Mesenchymal stem cell (in vitro differentiated cells and primary cell): ENCODE measurements around the gene RACGAP1.
A peak's percentile ranks its signal among the peaks of the same experiment; 100 is the strongest.

Source experiments
- DNase-seq: peaks from one replicate; pipeline ENCODE4 v3.0.0-alpha.2; 2013
- H2AFZ ChIP-seq: one replicate; pipeline ENCODE4 v1.6.1; 2013; ENCODE audit warnings: low read depth, mild to moderate bottlenecking, control low read depth, inconsistent platforms, low read length, moderate library complexity
- H2AK5ac ChIP-seq: 2 replicates; pipeline ENCODE4 v1.6.1; 2013; ENCODE audit warnings: low read length, moderate library complexity, mild to moderate bottlenecking, inconsistent platforms; ENCODE audit not compliant: severe bottlenecking
- H2BK120ac ChIP-seq: one replicate; pipeline ENCODE4 v1.6.1; 2013; ENCODE audit warnings: low read depth, mild to moderate bottlenecking, inconsistent platforms, low read length, moderate library complexity
- H2BK12ac ChIP-seq, 2 experiments: one replicate each; pipeline ENCODE4 v1.6.1; 2013; ENCODE audit warnings: inconsistent platforms in 2 of 2, low read length in 2 of 2, mild to moderate bottlenecking in 2 of 2, moderate library complexity in 2 of 2, control low read depth in 1 of 2
- H2BK15ac ChIP-seq: one replicate; pipeline ENCODE4 v1.6.1; 2013; ENCODE audit warnings: mild to moderate bottlenecking, low read depth, inconsistent platforms; ENCODE audit not compliant: poor library complexity, severe bottlenecking
- H2BK5ac ChIP-seq: 2 replicates; pipeline ENCODE4 v1.6.1; 2013; ENCODE audit warnings: low read depth, mild to moderate bottlenecking, low read length, control low read depth, inconsistent platforms; ENCODE audit not compliant: poor library complexity, severe bottlenecking
- H3K14ac ChIP-seq, 2 experiments: one replicate each; pipeline ENCODE4 v1.6.1; 2013; ENCODE audit warnings: inconsistent platforms in 2 of 2, low read length in 2 of 2, control low read depth in 1 of 2, mild to moderate bottlenecking in 1 of 2, moderate library complexity in 1 of 2
- H3K18ac ChIP-seq, 2 experiments: one replicate each; pipeline ENCODE4 v1.6.1; 2013; ENCODE audit warnings: inconsistent platforms in 2 of 2, low read length in 2 of 2, control low read depth in 1 of 2, low read depth in 1 of 2, mild to moderate bottlenecking in 1 of 2
- H3K23ac ChIP-seq, 2 experiments: one replicate each; pipeline ENCODE4 v1.6.1; 2013; ENCODE audit warnings: inconsistent platforms in 2 of 2, low read length in 2 of 2, mild to moderate bottlenecking in 2 of 2, moderate library complexity in 2 of 2, control low read depth in 1 of 2
- H3K27ac ChIP-seq: 2 replicates; pipeline ENCODE4 v1.5.1; 2013; ENCODE audit warnings: mild to moderate bottlenecking, moderate library complexity, low read length, control low read depth, inconsistent platforms; ENCODE audit not compliant: poor library complexity, severe bottlenecking
- H3K27me3 ChIP-seq, 2 experiments: 2 replicates each; pipeline versions ENCODE4 v1.6.1 to v1.7.0; 2013; ENCODE audit warnings: low read length in 2 of 2, mild to moderate bottlenecking in 2 of 2, moderate library complexity in 2 of 2, control low read depth in 1 of 2, inconsistent platforms in 1 of 2; ENCODE audit not compliant: control insufficient read depth in 1 of 2, insufficient read depth in 1 of 2
- H3K36me3 ChIP-seq, 2 experiments: 2 replicates each; pipeline versions ENCODE4 v1.6.1 to v1.7.0; 2013; ENCODE audit warnings: low read length in 2 of 2, control low read depth in 1 of 2, inconsistent platforms in 1 of 2, low read depth in 1 of 2, mild to moderate bottlenecking in 1 of 2; ENCODE audit not compliant: insufficient read depth in 2 of 2, control insufficient read depth in 1 of 2
- H3K4ac ChIP-seq, 2 experiments: one replicate each; pipeline ENCODE4 v1.6.1; 2013; ENCODE audit warnings: inconsistent platforms in 2 of 2, low read length in 2 of 2, mild to moderate bottlenecking in 2 of 2, moderate library complexity in 2 of 2, control low read depth in 1 of 2, low read depth in 1 of 2
- H3K4me1 ChIP-seq: 2 replicates; pipeline ENCODE4 v1.6.1; 2013; ENCODE audit warnings: low read depth, low read length, control low read depth; ENCODE audit not compliant: control insufficient read depth, insufficient read depth
- H3K4me2 ChIP-seq: 2 replicates; pipeline ENCODE4 v1.6.1; 2013; ENCODE audit warnings: low read length, mild to moderate bottlenecking, inconsistent platforms; ENCODE audit not compliant: poor library complexity, severe bottlenecking
- H3K4me3 ChIP-seq, 2 experiments: 2 replicates each; pipeline versions ENCODE4 v1.5.1 to v1.7.0; 2013; ENCODE audit warnings: low read length in 2 of 2, mild to moderate bottlenecking in 2 of 2, control low read depth in 1 of 2, low read depth in 1 of 2; ENCODE audit not compliant: insufficient read depth in 1 of 2
- H3K79me1 ChIP-seq: replicated peaks from 2 replicates; pipeline ENCODE4 v1.6.1; 2013; ENCODE audit warnings: mild to moderate bottlenecking, control low read depth, low read length, inconsistent platforms; ENCODE audit not compliant: poor library complexity, severe bottlenecking
- H3K9ac ChIP-seq: 2 replicates; pipeline ENCODE4 v1.7.0; 2013; ENCODE audit warnings: mild to moderate bottlenecking, low read length, moderate library complexity
- H3K9me3 ChIP-seq: 2 replicates; pipeline ENCODE4 v1.7.0; 2013; ENCODE audit warnings: mild to moderate bottlenecking, low read length; ENCODE audit not compliant: control insufficient read depth
- H4K8ac ChIP-seq: one replicate; pipeline ENCODE4 v1.6.1; 2013; ENCODE audit warnings: inconsistent platforms, mild to moderate bottlenecking, low read length, moderate library complexity
- H4K91ac ChIP-seq: one replicate; pipeline ENCODE4 v1.6.1; 2013; ENCODE audit warnings: mild to moderate bottlenecking, low read length, inconsistent platforms
- WGBS: methylation state at CpG from one replicate; pipeline ENCODE4 v1.1.7; 2013; ENCODE audit warnings: mixed read lengths; 5-methylcytosine and 5-hydroxymethylcytosine counted together

RACGAP1 gene

GRCh38 chr12:50017641-50018040 lies 7.7 kb downstream of the RACGAP1 start:
- no peak overlapping the region for H3K4ac ChIP-seq
- DNase-seq, result peak; percentile 51
- H2BK120ac ChIP-seq, result no peak overlapping the region
- H3K23ac ChIP-seq, result no peak overlapping the region
- H3K27ac ChIP-seq, result no peak overlapping the region
- H4K91ac ChIP-seq, result peak overlapping the region; percentile 48
- no peak overlapping the region for H3K14ac ChIP-seq
- peak overlapping the region; percentile 90 for H3K9ac ChIP-seq
- no peak overlapping the region for H3K4me2 ChIP-seq
- no peak overlapping the region for H2BK5ac ChIP-seq
- peaks cover 5% of the 10 kb centered on the region in 2 experiments for H3K36me3 ChIP-seq
- H2BK12ac ChIP-seq, result no peak overlapping the region
- no peaks in the 10 kb centered on the region for H3K4me1 ChIP-seq
- peak overlapping the region in 1 of 2 experiments; percentile 29 for H3K18ac ChIP-seq
- H3K79me1 ChIP-seq, result peaks cover 12% of the 10 kb centered on the region
- H3K9me3 ChIP-seq, result no peaks in the 10 kb centered on the region
- 95% methylated on average over 5 of the region's 6 CpGs for WGBS
- no peak overlapping the region for H2BK15ac ChIP-seq
- peak overlapping the region in 1 of 2 experiments; percentile 49 for H3K4me3 ChIP-seq
- no peak overlapping the region for H2AK5ac ChIP-seq
- no peak overlapping the region for H2AFZ ChIP-seq
- H3K27me3 ChIP-seq, result no peaks in the 10 kb centered on the region
- H4K8ac ChIP-seq, result peak overlapping the region; percentile 42

GRCh38 chr12:50016501-50017475 lies 8.5 kb downstream of the RACGAP1 start:
- no peaks in the 10 kb centered on the region for H3K9me3 ChIP-seq
- H3K79me1 ChIP-seq, result peaks cover 12% of the 10 kb centered on the region
- H3K4me3 ChIP-seq, result peak overlapping the region in 1 of 2 experiments; percentile 49
- no peak overlapping the region for H4K8ac ChIP-seq
- no peak overlapping the region for H2AK5ac ChIP-seq
- no peak overlapping the region for H3K14ac ChIP-seq
- H3K36me3 ChIP-seq, result peaks cover 5% of the 10 kb centered on the region in 2 experiments
- H3K27ac ChIP-seq, result no peak overlapping the region
- no peak overlapping the region for H2BK15ac ChIP-seq
- H3K4me1 ChIP-seq, result no peaks in the 10 kb centered on the region
- no peak overlapping the region for H2BK12ac ChIP-seq
- H2BK5ac ChIP-seq, result no peak overlapping the region
- peak; percentile 86 for DNase-seq
- no peak overlapping the region for H3K4ac ChIP-seq
- no peak overlapping the region for H3K23ac ChIP-seq
- no peak overlapping the region for H2BK120ac ChIP-seq
- H4K91ac ChIP-seq, result no peak overlapping the region
- no peak overlapping the region for H2AFZ ChIP-seq
- peak overlapping the region in 1 of 2 experiments; percentile 70 for H3K18ac ChIP-seq
- no peak overlapping the region for H3K4me2 ChIP-seq
- no peaks in the 10 kb centered on the region for H3K27me3 ChIP-seq
- 95% methylated on average over 6 of the region's 10 CpGs for WGBS
- peak overlapping the region; percentile 90 for H3K9ac ChIP-seq

DNA sequence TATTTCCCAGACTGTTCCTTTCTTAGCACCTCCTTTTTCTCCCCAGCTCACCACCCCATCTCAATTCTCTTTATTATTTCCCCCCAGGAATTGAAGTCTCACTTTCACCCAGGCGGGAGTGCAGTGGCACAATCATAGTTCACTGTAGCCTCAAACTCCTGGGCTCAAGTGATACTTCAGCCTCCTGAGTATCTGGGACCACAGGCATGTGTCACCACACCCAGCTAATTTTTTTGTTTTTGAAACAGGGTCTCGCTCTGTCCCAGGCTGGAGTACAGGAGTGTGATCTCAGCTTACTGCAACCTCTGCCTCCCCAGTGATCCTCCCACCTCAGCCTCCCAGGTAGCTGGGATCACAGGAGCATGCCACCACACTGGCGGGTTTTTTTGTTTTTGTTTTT lies 11.0 kb downstream of the RACGAP1 start:
- H3K9ac ChIP-seq, result no peak overlapping the region
- no peak overlapping the region for H2BK5ac ChIP-seq
- DNase-seq, result no peak
- no peak overlapping the region for H3K18ac ChIP-seq
- no peak overlapping the region for H4K8ac ChIP-seq
- no peak overlapping the region for H2BK12ac ChIP-seq
- no peaks in the 10 kb centered on the region for H3K27me3 ChIP-seq
- H2BK120ac ChIP-seq, result no peak overlapping the region
- H3K4me1 ChIP-seq, result peaks cover 1% of the 10 kb centered on the region
- H3K27ac ChIP-seq, result no peak overlapping the region
- no peak overlapping the region for H3K4me2 ChIP-seq
- H3K4me3 ChIP-seq, result no peak overlapping the region
- H2BK15ac ChIP-seq, result no peak overlapping the region
- no peak overlapping the region for H3K4ac ChIP-seq
- no peaks in the 10 kb centered on the region for H3K9me3 ChIP-seq
- H2AFZ ChIP-seq, result no peak overlapping the region
- H3K36me3 ChIP-seq, result peaks cover 5 to 11% of the 10 kb centered on the region in 2 experiments
- no peak overlapping the region for H3K23ac ChIP-seq
- no peak overlapping the region for H4K91ac ChIP-seq
- H3K14ac ChIP-seq, result no peak overlapping the region
- H2AK5ac ChIP-seq, result no peak overlapping the region
- peaks cover 21% of the 10 kb centered on the region for H3K79me1 ChIP-seq
- 100% methylated on average over 2 of the region's 3 CpGs for WGBS

DNA sequence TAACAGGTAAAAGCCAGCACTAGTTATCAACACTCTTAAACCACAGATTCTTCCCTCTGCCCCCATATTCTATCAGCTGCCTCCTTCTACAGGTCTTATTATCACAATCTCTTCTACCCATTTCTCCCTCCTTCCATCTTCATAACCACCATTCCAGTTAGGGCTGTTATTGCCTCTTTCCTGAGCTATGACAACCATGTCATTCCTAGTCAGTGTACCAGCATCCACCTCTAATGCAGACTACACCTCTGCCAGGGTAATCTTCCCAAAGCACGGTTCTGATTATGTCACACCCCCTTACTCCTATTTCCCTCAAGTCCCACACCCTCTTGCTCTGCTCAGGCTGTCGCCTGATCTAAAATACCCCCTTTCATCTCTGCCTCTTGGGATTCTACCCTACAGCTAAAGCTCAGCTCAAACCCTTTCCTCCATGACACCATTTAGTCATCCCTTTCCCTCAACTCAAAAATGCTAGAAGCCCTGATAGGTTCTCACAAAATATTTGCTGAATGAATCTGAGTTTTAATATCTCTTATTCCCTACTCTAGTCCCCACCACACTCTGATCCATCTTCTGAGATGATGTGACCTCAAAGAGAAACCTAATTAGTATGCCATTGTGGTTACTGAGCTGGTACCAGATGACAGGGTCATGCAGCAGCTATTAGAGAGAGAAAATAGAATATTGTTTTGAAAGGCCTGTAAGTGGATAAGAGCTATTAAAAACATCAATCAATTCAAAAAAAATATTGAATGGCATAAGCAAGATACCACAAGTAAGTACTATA lies 11.7 kb downstream of the RACGAP1 start:
- no peak overlapping the region for H2BK5ac ChIP-seq
- DNase-seq, result no peak
- WGBS, result 94% methylated on average over 2 of the region's 2 CpGs

More for the DNA sequence above, 11.7 kb downstream of the RACGAP1 start:
- H4K91ac ChIP-seq, result no peak overlapping the region
- no peak overlapping the region for H2BK120ac ChIP-seq
- H2BK12ac ChIP-seq, result no peak overlapping the region
- no peak overlapping the region for H2BK15ac ChIP-seq
- no peak overlapping the region for H3K9ac ChIP-seq
- peak overlapping the region; percentile 69 for H4K8ac ChIP-seq
- no peak overlapping the region for H2AK5ac ChIP-seq
- no peak overlapping the region for H3K14ac ChIP-seq
- no peak overlapping the region for H3K23ac ChIP-seq
- no peaks in the 10 kb centered on the region for H3K9me3 ChIP-seq
- H3K4me1 ChIP-seq, result peaks cover 2% of the 10 kb centered on the region
- H3K27ac ChIP-seq, result no peak overlapping the region
- no peak overlapping the region for H3K4me3 ChIP-seq
- H3K79me1 ChIP-seq, result peaks cover 24% of the 10 kb centered on the region
- no peak overlapping the region for H3K4me2 ChIP-seq
- no peak overlapping the region for H2AFZ ChIP-seq
- H3K18ac ChIP-seq, result no peak overlapping the region
- no peaks in the 10 kb centered on the region for H3K27me3 ChIP-seq
- no peak overlapping the region for H3K4ac ChIP-seq
- H3K36me3 ChIP-seq, result peaks cover 5 to 11% of the 10 kb centered on the region in 2 experiments
